Renal cortex interstitium (tissue), 3 donors: ENCODE results near the gene LIPF. TPM values are rescaled to one million over a fixed set of nuclear protein-coding genes. Genes with fewer than 3 reads are reported as not detected.

Source experiments
- polyA plus RNA-seq, 3 donors: library from polyadenylated mRNA; unstranded; fragments of 120-200 nt; gene quantifications; one replicate each; pipeline ENCODE4 v1.2.1, GENCODE V29; 2013; ENCODE audit not compliant: insufficient read length in 3 of 3

LIPF gene
- polyA plus RNA-seq, 3 donors: 0.22 to 0.29 (median 0.26) TPM

Other genes with a start within 250 kb of the LIPF start
- 10 to 100 TPM; 16.1 to 20.0 (median 16.2) TPM for gene RNLS, start 81.1 kb upstream of the LIPF start, polyA plus RNA-seq
- gene LIPJ, start 77.7 kb upstream of the LIPF start, polyA plus RNA-seq: under 1 TPM; 0.30 to 0.38 (median 0.32) TPM
- not detected for gene LIPK, start 41.8 kb downstream of the LIPF start, polyA plus RNA-seq
- not detected for gene LIPN, start 95.6 kb downstream of the LIPF start, polyA plus RNA-seq
- not detected for gene LIPM, start 138.3 kb downstream of the LIPF start, polyA plus RNA-seq
- gene ANKRD22, start 187.4 kb downstream of the LIPF start, polyA plus RNA-seq: under 1 TPM in 2 of 3 donors, not detected in 1; 0.17 to 0.36 TPM
- gene STAMBPL1, start 215.8 kb downstream of the LIPF start, polyA plus RNA-seq: 1 to 10 TPM; 1.5 to 1.8 (median 1.6) TPM